HG03097 (cell line): Measurements from ENCODE around the gene TMEM185A.
"Not testable (repeated sequence)": the region's sequence is repeated elsewhere in the genome, so short reads cannot be mapped to it uniquely, and the experiment has no call there.

Experiments used
- ATAC-seq: cut with Tn5 transposase; IDR thresholded peaks from one replicate; pipeline ENCODE4 v1.9.1; 2021; ENCODE audit not compliant: unreplicated experiment, low FRiP score

The TMEM185A gene

GRCh38 chrX:149631234-149632165 lies at the start of gene TMEM185A:
Gene TMEM185A, minus strand, starts transcription at chrX:149631792. Its CDS starts 212 bp downstream, at chrX:149631580.
- ATAC-seq = peak; percentile 83

GRCh38 chrX:149681182-149681581 lies 49.6 kb upstream of the TMEM185A start:
- no peak for ATAC-seq

- ATAC-seq = not testable (repeated sequence)
Observed at GRCh38 chrX:149679164-149679678, 47.6 kb upstream of the TMEM185A start.

- ATAC-seq = not testable (repeated sequence)
Observed at GRCh38 chrX:149675554-149675953, 44.0 kb upstream of the TMEM185A start.

GRCh38 chrX:149675088-149675487 lies 43.5 kb upstream of the TMEM185A start:
- not testable (repeated sequence) for ATAC-seq

GRCh38 chrX:149660613-149661012 lies 29.0 kb upstream of the TMEM185A start:
- ATAC-seq = not testable (repeated sequence)

- ATAC-seq = not testable (repeated sequence)
Observed at GRCh38 chrX:149656260-149656884, 24.8 kb upstream of the TMEM185A start.

- no peak for ATAC-seq
Observed at GRCh38 chrX:149652232-149652981, 20.8 kb upstream of the TMEM185A start.

- ATAC-seq = no peak
Observed at GRCh38 chrX:149650162-149650561, 18.6 kb upstream of the TMEM185A start.

GRCh38 chrX:149648932-149649331 lies 17.3 kb upstream of the TMEM185A start:
- no peak for ATAC-seq

GRCh38 chrX:149647505-149647904 lies 15.9 kb upstream of the TMEM185A start:
- no peak for ATAC-seq

GRCh38 chrX:149643496-149643895 lies 11.9 kb upstream of the TMEM185A start:
- no peak for ATAC-seq

GRCh38 chrX:149641835-149642234 lies 10.2 kb upstream of the TMEM185A start:
- ATAC-seq = no peak

- no peak for ATAC-seq
Observed at GRCh38 chrX:149641432-149641831, 9.8 kb upstream of the TMEM185A start.

GRCh38 chrX:149639568-149639967 lies 8.0 kb upstream of the TMEM185A start:
- ATAC-seq = no peak

GRCh38 chrX:149638860-149639259 lies 7.3 kb upstream of the TMEM185A start:
- no peak for ATAC-seq

GRCh38 chrX:149633511-149633910 lies 1.9 kb upstream of the TMEM185A start:
- ATAC-seq = no peak

GRCh38 chrX:149630681-149631233 lies 835 bp downstream of the TMEM185A start:
- ATAC-seq = no peak

GRCh38 chrX:149629730-149630387 lies 1.7 kb downstream of the TMEM185A start:
- no peak for ATAC-seq

GRCh38 chrX:149628768-149629167 lies 2.8 kb downstream of the TMEM185A start:
- no peak for ATAC-seq
